Frontal cortex (tissue), 4 donors: ENCODE results near the gene KLHL3. TPM values are rescaled to one million over a fixed set of nuclear protein-coding genes. Genes with fewer than 3 reads are reported as not detected.
"Not testable (repeated sequence)": the region's sequence is repeated elsewhere in the genome, so short reads cannot be mapped to it uniquely, and the experiment has no call there.

Experiments used
- DNase-seq, 2 donors: peaks; one replicate each; pipeline ENCODE4 v3.0.0; 2012; ENCODE audit warnings: low spot score in 2 of 2
- FAIRE-seq: peaks from 2 replicates; lab custom pipeline; 2012; peaks lifted over from hg19 to GRCh38; lab: Jason Lieb, UNC
- total RNA-seq: library from RNA; depleted of rRNA; stranded (reverse); fragments of >200 nt; gene quantifications from one replicate; pipeline ENCODE4 v1.2.3, GENCODE V29; 2014
- donor health status: control.
- donor health status: control.
- donor health status: control.

The KLHL3 gene
- total RNA-seq, 1 donor from 2014 or later = 13.0 TPM

DNA sequence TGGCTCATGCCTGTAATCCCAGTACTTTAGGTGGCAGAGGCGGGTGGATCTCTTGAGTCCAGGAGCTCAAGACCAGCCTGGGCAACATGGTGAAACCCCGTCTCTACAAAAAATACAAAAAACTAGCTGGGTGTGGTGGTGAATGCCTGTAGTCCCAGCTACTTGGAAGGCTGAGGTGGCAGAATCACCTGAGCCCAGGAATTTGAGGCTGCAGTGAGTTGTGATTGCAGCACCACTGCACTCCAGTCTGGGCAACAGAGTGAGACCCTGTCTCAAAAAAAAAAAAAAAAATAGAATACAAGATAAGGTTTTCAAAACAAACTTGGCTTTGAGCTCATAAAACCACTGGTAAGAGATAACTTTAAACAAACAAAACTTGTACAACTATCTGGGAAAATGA lies 92.8 kb downstream of the KLHL3 start:
- FAIRE-seq, DNase-seq: not testable (repeated sequence)

DNA sequence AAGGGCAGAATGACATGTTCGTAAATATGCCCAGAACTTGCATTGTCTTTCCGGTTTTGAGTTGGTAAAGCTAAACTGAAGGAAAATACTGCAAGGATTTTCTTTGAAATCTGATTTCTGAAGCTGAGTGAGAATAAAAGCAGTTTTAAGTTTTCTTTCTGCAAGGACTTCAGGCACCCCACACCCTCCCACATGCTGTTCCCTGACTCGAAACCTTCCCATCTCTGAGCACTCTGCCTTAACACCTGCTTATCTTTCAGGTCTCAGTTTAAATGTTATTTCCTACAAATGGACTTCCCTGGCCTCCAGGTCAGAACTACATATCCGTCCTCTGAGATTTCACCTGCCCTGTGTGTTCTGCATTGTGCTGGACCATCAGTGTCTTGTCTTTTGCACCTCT lies 93.8 kb downstream of the KLHL3 start:
- FAIRE-seq = no peak
- DNase-seq = no peak

DNA sequence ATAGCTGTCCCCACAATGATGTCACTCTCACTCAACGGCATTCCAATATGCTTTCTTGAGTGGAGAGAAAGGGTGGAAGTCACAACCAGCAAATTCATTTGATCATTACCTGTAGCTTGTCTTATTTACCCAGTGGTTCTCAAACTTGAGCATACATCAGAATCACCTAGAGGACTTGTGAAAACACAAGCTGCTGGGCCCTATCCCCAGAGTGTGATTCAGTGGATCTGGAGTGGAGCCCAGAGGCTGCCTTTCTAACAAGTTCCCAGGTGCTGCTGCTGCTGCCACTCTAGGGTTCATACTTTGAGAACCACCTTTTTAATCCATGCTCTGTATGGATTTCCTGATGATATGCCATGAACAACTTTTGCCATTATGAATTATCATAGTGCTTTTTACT lies 94.7 kb downstream of the KLHL3 start:
- FAIRE-seq = no peak
- no peak for DNase-seq

DNA sequence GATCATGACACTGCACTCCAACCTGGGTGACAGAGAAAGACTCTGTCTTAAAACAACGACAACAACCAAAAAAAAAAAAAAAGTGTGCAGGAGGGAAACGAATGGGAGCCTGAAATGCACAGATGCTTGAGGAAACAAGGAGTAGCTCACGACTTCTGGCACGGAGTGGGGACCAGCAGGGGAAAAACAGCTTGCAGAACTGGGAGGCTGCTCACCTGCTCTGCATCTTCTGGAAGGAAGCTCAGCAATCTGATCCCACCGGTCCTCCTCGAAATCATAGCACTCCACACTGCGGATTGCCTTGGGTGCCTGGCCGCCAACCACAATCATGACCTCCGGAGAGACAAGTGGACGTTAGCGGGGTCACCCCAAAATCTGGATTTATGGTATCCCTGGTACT lies 96.2 kb downstream of the KLHL3 start:
- DNase-seq (no peak), FAIRE-seq (no peak)

DNA sequence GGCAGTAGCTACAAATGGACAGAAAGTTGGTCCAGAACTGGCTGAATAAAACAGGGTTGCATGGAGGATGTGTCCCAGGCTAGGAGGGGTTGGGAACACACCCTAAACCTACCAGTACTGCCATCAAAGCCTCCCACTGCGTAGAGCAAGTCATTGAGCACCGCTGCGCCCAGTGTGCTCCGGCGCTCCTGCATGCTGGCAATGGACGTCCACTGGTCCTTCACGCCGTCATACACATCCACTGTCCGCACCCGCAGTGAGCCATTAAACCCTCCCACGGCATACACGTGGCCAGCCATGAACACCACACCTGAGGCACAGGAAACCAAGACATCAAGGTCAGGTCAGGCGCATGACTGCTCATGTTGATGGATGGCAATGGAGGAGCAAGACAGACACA lies 97.0 kb downstream of the KLHL3 start:
- DNase-seq (no peak), FAIRE-seq (no peak)

DNA sequence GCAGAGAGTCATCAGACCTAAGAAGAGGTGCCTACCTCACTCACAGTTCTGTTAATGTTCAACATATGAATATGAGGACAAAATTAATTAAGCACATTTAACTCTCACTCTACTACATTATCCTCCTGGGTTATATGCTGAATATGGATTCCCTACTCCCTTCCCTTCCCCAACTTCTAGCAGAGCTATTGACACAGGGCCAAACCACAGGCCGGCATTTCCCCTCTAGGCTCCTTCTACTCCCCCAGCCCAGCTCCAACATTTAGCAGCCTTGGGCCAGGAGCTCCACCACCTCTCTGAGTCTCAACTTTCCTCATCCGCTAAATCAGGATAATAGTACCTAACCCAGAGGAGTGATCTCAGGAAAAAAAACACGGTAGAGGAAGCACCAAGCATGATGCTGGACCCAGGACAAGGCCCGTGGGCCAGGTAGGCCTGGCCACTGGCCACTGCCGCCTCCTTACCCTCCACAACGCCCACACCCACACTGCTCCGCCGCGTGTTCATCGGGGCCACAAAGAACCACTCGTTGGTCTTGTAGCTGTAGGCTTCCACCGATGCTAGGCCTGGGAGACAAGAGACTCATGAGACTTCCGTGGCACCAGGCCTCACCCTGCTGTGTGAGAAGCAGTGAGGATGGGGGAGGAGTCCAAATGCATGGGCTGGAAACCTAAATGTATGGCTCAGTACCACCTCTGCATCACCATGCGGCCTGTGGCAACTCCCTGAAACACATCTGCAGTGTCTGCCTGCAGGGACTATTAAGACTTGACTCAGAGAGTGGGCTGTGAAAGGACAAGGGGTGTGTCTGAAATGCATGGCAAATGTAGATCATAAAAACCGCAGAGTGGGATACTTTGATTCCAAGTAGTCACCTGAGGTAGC lies 98.8 kb downstream of the KLHL3 start:
- FAIRE-seq (no peak), DNase-seq (no peak)

DNA sequence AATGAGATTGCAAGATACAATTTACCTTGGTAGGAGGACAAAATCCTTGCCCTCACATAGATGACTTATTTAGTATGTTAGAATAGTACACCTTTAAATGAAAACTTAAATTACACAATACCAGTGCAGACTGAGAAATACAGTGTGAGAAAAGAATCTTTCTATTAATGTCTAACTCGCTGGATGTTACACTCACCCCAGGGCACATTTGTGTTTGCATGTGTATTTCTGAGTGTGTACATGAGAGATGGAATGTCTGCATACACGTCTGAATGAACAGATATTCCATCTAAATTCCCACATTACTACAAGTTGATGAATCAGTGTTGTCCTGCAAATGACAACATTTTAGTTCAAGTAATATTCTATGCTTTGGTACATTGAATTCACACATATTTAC lies 99.8 kb downstream of the KLHL3 start:
- no peak for FAIRE-seq
- no peak for DNase-seq

DNA sequence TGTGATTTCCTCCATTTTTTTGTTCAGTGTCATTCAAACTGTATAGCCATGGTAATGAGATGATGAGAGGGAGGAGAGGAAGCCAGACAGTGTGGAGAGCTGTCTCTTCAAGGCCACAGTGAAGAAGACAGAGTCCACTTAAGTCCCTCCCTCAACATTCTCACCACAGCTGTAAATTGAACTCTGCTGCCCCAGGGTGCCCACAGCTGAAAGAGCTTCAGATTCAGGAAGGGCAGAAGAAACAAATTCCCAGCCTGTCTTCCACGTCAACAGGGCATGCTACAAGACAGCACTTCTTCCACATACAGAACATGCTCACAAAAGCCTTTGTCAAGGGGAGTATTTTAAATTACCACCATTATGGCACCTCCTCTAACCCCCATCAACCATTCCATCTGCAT lies 100.4 kb downstream of the KLHL3 start:
- no peak for DNase-seq
- no peak for FAIRE-seq

DNA sequence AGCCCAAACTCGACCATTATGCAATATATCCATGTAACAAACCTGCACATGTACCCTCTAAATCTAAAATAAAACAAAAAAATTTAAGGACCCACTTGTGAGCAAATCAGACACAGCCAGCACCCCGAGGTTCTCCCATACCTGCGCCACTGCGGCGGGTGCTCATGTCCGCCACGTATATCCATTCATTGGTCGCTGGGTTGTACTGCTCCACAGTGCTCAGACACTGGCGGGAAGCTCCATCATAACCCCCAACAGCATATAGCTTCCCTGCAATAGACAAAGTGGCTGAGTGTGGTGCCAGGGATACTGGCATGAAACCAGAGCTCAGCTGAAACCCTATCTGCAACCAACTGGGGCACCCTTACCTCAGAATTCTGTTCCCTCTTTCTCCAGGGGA lies 102.0 kb downstream of the KLHL3 start:
- DNase-seq = no peak
- no peak for FAIRE-seq

DNA sequence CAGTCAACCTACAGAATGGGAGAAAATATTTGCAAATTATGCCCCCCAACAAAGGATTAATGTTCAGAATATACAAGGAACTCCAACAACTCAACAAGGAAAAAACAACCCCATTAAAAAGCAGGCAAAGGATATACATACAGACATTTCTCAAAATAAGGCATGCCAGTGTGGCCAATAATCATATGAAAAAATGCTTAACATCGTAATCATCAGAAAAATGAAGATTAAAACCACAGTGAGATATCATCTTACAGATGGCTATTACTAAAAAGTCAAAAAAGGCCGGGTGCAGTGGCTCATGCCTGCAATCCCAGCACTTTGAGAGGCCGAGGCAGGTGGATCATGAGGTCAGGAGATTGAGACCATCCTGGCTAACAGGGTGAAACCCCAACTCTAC lies 103.2 kb downstream of the KLHL3 start:
- FAIRE-seq (no peak), DNase-seq (no peak)

DNA sequence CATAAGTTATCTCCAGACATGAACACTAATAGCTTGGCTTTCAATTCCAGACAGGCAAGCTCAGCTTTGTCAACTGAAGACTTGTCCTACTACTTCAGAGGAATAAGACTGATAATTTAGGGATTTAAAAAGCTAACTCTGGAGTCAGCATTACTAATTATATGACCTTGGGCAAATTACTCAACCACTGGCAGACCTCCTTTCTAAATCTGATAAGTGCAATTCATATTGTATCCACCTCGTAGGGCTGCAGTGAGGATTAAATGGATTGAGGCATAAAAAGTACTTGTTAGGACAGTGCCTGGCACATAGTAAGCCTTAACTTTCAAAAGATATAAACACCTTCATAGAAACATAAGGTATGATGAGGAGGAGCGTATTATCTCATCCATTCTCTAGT lies 104.4 kb downstream of the KLHL3 start:
- DNase-seq = no peak
- no peak for FAIRE-seq

DNA sequence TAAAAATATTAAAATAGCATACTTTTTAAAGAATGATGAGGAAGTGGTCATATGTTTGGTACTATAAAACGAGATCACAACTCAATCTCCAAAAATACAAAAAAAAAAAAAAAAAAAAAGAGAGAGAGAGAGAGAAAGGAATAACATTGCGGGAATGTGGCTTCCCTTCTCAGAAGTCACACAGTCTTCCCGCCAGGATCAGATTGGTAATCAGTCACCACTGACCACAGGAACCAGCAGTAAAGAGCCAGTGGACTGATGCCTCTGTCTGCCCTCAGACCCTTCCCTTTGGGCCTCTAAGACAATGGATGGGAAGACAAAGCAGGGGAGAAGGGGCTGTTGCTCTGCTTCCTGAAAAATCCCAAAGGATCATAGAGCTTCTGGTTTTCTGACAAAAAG lies 104.9 kb downstream of the KLHL3 start:
- FAIRE-seq = no peak
- DNase-seq = no peak

DNA sequence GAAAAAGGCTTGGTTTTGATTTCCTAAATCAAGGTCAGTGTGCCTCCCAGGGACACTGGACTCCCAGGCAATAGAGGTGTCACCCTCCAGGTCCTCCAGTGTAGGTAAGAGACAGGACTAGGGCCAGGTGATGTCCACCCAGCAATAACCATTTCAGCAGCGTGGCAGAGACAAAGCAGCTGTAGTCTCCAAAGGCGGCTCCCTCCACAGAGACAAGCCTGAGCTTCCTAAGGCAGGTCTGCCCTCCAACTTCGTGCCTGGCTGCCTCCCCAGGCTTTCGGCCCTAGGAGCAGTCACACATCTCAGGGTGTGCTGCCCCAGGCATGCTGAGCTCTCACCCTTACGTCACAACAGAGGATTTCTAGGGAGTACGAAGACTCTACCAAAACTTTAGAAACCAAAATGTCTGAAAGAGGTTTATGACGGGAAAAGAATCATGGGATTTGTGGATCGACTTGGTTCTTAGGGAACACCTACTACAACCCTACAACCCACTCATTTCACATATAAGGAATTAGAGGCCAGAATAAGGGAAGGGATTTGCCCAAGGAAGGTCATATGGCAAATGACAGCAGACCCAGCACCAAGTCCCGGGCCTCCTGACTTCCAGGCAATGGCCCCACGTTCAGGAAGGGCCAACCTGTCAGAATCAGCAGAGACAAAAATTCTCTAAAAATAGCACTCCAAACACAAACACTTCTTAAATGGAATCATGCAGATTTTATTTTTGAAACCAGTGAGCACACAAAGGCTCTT lies 105.5 kb downstream of the KLHL3 start:
- FAIRE-seq = no peak

DNA sequence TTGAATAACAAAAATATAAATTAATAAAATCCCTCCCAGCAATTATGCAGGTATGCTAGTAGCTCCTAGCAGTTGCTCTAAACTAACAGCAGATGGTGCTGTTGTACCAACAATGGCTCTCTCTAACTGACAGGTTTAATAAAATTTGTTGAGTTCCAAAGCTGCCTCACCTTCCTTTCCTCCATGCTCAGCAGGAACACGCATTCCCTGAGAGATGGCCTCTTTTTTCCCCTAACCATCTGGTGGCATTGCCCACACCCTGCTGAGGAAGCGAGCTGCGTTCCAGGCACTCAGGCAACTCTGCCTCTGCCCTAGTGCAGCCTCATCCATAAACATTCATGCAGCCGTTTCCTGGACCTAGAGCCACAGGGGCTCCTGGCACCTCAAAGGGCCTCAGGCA lies 106.2 kb downstream of the KLHL3 start:
- FAIRE-seq (no peak), DNase-seq (peak; percentile 51 to 67)

More for the DNA sequence above, 105.5 kb downstream of the KLHL3 start:
- DNase-seq = no peak

DNA sequence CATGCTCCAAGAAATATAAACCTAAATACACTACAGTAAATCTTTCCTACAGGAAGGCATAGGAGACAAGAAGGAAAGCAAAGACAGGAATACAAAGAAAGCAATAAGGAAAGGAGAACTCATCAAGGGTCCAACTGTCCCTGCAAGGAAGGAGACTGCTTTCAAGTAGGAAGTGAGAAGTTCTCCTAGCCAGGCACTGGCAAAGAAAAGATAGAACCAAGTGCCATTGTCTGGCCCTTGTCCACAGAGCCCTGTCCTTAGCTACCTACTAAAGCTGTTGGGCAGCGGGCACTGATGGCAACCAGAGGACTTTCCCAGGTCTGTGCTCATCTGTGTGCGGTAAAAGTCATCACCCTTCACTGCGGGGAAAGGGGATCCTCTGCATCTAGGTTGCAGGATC lies 108.2 kb downstream of the KLHL3 start:
- DNase-seq = no peak
- no peak for FAIRE-seq

DNA sequence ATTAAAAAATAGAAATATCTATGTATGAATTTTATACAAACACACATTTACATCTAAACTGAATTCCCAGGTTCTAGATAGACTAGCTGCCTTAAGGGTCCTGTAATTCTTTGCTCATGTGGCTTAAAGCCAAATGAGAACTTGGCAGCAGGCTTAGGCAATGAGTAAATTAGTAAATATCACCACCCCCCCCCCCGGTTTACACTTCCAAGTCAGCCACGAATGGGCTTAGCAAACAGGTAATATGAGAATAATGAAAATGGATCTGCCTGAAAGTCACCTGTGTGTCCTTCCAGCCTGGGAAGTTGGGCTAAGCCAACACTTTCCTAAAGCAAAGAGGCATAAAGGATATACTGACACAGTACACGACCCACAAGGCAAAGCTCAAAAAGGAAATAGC lies 108.6 kb downstream of the KLHL3 start:
- no peak for FAIRE-seq
- no peak for DNase-seq

DNA sequence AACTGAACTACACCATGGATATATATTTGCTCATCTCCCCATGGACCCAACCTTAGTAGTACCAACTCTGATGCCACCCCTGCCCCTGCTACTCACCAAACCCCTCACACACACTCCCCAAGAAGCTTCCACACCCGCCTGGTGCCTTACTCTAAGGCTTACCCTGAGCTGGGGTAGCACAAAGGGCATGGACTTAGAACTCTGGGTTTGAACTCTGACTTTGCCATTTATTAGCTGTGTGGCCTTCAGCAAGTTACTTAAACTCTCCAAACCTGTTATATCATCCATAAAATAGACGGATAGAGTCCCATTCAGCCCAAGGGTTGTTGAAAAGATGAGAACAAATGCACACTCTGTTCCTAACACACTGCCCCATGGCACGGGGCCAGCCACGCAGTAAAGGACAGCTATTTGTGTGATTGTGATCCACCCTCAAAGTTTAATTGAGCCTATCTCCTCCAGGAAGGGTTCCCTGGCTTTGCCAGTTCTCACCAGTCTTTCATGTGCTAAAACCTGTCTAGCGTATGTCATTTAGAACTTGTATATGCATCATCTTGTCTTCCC lies 111.0 kb downstream of the KLHL3 start:
- DNase-seq (no peak), FAIRE-seq (no peak)

DNA sequence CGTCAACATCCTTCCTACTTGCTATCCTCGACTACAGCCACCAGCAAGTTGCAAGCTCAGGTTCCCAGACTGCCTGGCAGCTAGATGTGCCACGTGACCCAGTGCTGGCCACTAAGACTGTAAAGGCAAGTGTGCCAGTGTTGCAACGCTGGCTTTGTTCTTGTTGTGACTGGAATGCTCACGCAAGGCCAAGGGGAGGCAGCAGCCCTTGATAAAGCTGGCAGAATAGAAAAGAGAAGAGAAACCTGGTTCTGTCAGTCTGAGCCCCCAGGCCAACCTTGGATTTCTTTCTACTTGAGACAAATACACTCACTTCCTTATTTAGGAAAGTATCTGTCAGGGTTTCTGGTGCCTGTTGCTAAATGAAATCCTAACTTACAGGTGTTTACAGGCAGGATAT lies 113.0 kb downstream of the KLHL3 start:
- FAIRE-seq (peak; percentile 76), DNase-seq (peak; percentile 48 to 49)

DNA sequence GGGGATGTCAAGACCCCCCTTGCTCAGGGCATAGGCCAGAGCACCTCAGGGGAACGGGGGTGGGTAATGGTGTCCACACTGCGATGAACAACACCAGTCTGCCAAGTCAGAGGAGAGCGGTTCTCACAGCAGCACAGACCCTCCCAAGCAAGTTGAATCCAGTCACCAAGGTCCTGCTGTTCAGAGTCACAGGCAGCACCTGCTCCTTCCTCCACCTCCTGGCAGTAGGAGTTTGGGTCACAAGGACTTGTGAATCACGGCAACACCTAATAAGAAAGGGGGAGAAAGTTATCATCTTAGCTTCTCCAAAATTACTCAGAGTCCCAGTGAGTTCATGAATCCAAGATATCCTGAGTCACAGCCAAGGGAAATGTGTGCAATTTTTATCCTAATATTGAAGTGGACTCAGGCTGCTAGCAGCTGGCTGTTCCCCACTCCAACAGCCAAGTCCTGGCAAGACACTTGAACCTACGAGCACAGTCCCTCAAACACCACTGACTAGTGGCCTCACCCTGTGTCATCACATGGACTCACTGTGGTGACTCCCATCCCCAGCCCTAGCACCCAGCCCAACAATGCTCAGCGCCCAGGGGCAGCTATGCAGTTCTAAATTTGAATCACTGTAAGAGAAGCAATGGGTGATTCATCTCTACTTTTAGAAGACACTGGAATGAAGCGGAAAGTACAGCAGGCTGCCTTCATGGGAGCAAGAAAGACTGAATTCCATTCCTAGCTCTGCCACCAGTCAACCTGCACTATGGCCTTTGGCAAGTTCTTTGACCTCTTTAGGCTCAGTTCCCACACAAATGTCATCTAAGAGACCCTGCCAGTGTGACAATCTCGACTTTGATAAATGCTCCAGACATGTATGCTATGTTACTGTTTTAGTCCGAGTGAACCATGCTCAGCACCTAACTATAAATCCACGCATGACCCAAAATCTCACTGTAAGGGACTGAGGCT lies 113.7 kb downstream of the KLHL3 start:
- DNase-seq = no peak
- no peak for FAIRE-seq

DNA sequence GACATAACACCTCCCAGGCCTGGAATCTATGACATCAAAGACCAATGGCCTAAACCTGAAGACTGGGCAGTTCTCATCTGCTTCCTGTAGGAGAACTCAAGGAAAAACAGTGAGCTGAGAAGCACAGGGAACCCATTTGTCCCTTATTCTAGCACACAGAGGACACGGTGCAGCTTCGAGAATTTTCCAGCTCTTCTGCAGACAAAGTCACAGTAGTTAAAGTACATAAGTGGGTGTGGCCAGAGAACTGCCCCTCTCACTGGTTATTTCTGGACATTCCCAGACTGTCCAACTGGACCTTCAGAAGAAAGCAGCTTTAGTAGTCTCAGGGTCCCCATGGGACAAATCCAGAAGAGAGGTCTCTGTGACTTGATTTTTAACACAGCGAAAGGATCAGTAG lies 114.6 kb downstream of the KLHL3 start:
- DNase-seq (no peak), FAIRE-seq (no peak)
